ENCODE data around the gene ULK4.

DNA sequence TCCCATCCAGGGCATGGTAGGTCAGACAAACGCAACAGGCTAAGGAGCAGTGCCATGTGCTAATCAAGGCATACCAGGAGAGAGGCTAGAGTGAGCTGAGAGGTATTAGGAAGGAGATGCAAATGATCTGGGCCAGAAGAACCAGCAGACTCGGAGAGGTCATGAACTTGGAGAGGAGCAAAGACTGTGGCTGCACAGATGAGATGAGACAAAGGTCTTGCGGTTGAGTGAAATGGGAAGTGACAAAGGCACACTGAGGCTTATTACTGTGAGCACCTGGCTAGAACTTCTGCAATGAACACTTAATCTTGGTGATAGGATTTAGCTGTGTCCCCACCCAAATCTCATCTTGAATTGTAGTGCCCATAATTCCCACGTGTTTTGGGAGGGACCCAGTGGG, 380.2 kb downstream of the ULK4 start:
- TF ChIP-seq EZH2phosphoT487 (IDR thresholded peaks at IDR 0.05; ENCODE audit: low read depth): no peak
- TF ChIP-seq, protein P1, sequence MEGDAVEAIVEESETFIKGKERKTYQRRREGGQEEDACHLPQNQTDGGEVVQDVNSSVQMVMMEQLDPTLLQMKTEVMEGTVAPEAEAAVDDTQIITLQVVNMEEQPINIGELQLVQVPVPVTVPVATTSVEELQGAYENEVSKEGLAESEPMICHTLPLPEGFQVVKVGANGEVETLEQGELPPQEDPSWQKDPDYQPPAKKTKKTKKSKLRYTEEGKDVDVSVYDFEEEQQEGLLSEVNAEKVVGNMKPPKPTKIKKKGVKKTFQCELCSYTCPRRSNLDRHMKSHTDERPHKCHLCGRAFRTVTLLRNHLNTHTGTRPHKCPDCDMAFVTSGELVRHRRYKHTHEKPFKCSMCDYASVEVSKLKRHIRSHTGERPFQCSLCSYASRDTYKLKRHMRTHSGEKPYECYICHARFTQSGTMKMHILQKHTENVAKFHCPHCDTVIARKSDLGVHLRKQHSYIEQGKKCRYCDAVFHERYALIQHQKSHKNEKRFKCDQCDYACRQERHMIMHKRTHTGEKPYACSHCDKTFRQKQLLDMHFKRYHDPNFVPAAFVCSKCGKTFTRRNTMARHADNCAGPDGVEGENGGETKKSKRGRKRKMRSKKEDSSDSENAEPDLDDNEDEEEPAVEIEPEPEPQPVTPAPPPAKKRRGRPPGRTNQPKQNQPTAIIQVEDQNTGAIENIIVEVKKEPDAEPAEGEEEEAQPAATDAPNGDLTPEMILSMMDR (IDR thresholded peaks at IDR 0.05; ENCODE audit: low read depth, low read length): no peak

Measured in OCI-LY3 (cell line).